ENCODE measurements around the gene CD247. TPM values are rescaled to one million over a fixed set of nuclear protein-coding genes. Genes with fewer than 3 reads are reported as not detected.
A peak's percentile ranks its signal among the peaks of the same experiment; 100 is the strongest.

Gene CD247
- total RNA-seq, 1 donor = not detected

DNA sequence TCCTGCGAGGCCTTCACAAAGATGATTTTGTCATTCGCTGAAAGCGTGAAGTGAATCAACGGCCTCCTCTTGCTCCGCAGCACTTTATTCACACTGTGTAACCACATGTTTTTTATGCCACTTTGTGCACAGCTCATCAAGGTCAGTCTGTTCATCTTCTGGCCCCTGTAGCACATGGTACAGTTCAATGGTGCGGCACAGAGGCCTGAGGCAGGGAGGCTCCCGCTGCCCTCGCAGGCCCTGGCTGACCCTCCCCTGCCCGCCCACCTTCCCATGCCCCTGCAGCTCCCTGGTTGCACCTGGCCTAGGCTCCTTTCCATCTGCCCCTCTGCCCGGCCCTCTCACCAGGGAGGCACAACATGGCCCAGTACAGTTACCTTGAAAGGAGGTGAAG is 87.5 kb downstream of the CD247 start:
- no peak overlapping the region for H3K4me3 ChIP-seq (ENCODE audit: low read depth, low read length)
- no peak for DNase-seq (ENCODE audit: low read depth)
- no peak for TF ChIP-seq CTCF (IDR thresholded peaks at IDR 0.05; ENCODE audit: insufficient read depth, low read depth, low read length)

DNA sequence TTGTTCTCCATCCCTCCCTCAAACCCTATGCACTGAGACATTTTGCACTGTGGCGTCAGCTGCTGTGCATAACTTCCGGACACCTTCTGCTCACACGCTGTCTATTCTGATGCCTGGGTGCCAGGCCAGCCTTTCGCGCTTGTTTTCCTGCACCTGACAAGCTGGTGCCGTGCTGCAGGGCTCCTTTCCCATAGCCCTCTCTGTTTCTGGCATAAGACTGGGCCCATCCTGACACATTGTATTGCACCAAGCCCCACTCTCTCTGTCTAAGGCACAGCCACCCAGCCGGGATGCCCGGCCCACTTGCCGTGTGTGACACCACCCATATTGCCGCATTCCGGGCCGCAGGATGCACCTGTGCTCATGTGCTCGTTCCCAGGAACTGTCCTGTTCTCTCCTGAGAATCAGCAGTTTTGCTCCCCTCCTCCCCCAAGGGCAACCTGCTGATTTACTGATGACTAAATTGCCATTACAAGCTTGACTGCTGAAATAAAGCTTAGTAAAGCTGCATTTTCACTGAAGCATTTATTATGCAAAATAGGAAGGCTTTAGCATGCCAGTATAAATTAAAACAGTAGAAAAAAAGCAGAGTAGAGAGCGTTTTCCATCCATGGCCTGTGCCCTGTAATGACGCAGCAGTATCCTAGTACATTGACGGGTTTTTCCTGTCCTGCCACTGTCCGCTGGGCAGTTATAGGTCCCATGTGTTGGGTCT is 88.0 kb downstream of the CD247 start:
- TF ChIP-seq CTCF (IDR thresholded peaks at IDR 0.05; ENCODE audit: insufficient read depth, low read depth, low read length) = no peak
- H3K4me3 ChIP-seq (ENCODE audit: low read depth, low read length) = no peak overlapping the region
- DNase-seq (ENCODE audit: low read depth) = no peak

DNA sequence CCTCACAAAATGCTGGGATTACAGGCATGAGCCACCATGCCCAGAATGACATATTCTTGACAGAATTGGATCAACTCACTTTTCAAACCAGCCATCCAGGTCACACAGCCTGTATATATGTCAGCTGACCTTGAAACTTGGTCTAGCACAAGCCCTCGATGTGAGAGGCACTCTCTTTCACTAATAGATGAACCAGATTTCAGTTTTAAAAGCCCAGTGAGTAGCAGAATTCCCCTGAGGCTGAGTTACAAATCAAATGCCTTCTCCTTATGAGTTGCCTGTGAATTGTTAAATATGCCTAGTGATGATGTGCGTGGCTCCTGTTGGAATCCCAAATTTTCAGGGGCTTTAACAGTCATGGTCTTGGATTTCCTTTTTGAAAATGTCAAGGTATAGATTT is 88.7 kb downstream of the CD247 start:
- DNase-seq (ENCODE audit: low read depth) = no peak
- no peak overlapping the region for H3K4me3 ChIP-seq (ENCODE audit: low read depth, low read length)
- TF ChIP-seq CTCF (IDR thresholded peaks at IDR 0.05; ENCODE audit: insufficient read depth, low read depth, low read length) = no peak

DNA sequence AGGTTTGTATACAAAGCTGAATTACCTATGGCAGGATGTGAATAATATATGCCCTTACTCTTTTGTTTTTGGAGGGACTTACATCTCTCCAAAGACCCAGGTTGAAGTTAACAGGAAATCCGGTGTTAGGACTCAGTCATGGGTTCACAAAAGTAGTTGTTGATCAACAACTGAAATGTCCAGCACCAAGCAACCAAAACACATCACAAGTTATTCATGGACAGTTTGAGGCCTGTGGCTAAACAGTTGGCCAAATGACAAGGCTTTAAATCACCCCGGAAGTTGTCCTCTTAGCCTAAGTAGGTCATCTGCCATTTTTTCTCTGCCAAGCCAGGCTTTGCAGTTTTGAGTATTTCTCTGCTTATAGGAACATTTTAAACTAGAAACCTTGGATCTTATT is 89.9 kb downstream of the CD247 start:
- H3K4me3 ChIP-seq (ENCODE audit: low read depth, low read length) = no peak overlapping the region
- TF ChIP-seq CTCF (IDR thresholded peaks at IDR 0.05; ENCODE audit: insufficient read depth, low read depth, low read length) = no peak
- DNase-seq (ENCODE audit: low read depth) = peak; percentile 71

- TF ChIP-seq CTCF (IDR thresholded peaks at IDR 0.05; ENCODE audit: insufficient read depth, low read depth, low read length) = no peak
- peak; percentile 35 for DNase-seq (ENCODE audit: low read depth)
- no peak overlapping the region for H3K4me3 ChIP-seq (ENCODE audit: low read depth, low read length)
Measured at GRCh38 chr1:167427848-167428247, 90.5 kb downstream of the CD247 start.

GRCh38 chr1:167426716-167427115 is 91.6 kb downstream of the CD247 start:
- no peak for TF ChIP-seq CTCF (IDR thresholded peaks at IDR 0.05; ENCODE audit: insufficient read depth, low read depth, low read length)
- DNase-seq (ENCODE audit: low read depth) = no peak
- H3K4me3 ChIP-seq (ENCODE audit: low read depth, low read length) = no peak overlapping the region

- no peak for DNase-seq (ENCODE audit: low read depth)
- no peak for TF ChIP-seq CTCF (IDR thresholded peaks at IDR 0.05; ENCODE audit: insufficient read depth, low read depth, low read length)
- H3K4me3 ChIP-seq (ENCODE audit: low read depth, low read length) = no peak overlapping the region
Measured at GRCh38 chr1:167425482-167425881, 92.8 kb downstream of the CD247 start.

Data from fibroblast of villous mesenchyme (primary cell).